HFF-Myc (cell line): Measurements from ENCODE around the gene STK32C.

Source experiments
- DNase-seq: peaks from one replicate; pipeline ENCODE4 v3.0.0-alpha.2; 2011; ENCODE audit warnings: low read depth; ENCODE audit errors: extremely low read depth
- H3K4me3 ChIP-seq: replicated peaks from 2 replicates; pipeline ENCODE4 v1.5.1; 2011; ENCODE audit warnings: low read depth, mild to moderate bottlenecking, control low read depth, low read length
- CTCF ChIP-seq: IDR thresholded peaks from 2 replicates; pipeline ENCODE4 v1.5.1; 2012; ENCODE audit warnings: mild to moderate bottlenecking, low read depth, low read length, control low read depth; ENCODE audit errors: missing control alignments

STK32C gene

GRCh38 chr10:132170561-132171361 lies 137.0 kb downstream of the STK32C start:
- DNase-seq = no peak
- H3K4me3 ChIP-seq = no peak overlapping the region
- no peak for TF ChIP-seq CTCF

GRCh38 chr10:132169766-132170560 lies 137.8 kb downstream of the STK32C start:
- no peak for TF ChIP-seq CTCF
- no peak for DNase-seq
- H3K4me3 ChIP-seq = no peak overlapping the region

GRCh38 chr10:132169031-132169765 lies 138.6 kb downstream of the STK32C start:
- DNase-seq = no peak
- TF ChIP-seq CTCF = no peak
- H3K4me3 ChIP-seq = no peak overlapping the region

GRCh38 chr10:132168571-132169030 lies 139.1 kb downstream of the STK32C start:
- no peak for DNase-seq
- TF ChIP-seq CTCF = no peak
- no peak overlapping the region for H3K4me3 ChIP-seq

GRCh38 chr10:132167976-132168375 lies 139.8 kb downstream of the STK32C start:
- no peak overlapping the region for H3K4me3 ChIP-seq
- DNase-seq = no peak
- TF ChIP-seq CTCF = no peak

- H3K4me3 ChIP-seq = no peak overlapping the region
- no peak for DNase-seq
- no peak for TF ChIP-seq CTCF
Measured at GRCh38 chr10:132167041-132167674, 140.6 kb downstream of the STK32C start.
